GM21381 (cell line): ENCODE results near the gene IBA57.

Experiments used
- ATAC-seq: cut with Tn5 transposase; IDR thresholded peaks from one replicate; pipeline ENCODE4 v1.9.1; 2021; ENCODE audit warnings: mild to moderate bottlenecking, moderate library complexity; ENCODE audit not compliant: unreplicated experiment

The IBA57 gene

DNA sequence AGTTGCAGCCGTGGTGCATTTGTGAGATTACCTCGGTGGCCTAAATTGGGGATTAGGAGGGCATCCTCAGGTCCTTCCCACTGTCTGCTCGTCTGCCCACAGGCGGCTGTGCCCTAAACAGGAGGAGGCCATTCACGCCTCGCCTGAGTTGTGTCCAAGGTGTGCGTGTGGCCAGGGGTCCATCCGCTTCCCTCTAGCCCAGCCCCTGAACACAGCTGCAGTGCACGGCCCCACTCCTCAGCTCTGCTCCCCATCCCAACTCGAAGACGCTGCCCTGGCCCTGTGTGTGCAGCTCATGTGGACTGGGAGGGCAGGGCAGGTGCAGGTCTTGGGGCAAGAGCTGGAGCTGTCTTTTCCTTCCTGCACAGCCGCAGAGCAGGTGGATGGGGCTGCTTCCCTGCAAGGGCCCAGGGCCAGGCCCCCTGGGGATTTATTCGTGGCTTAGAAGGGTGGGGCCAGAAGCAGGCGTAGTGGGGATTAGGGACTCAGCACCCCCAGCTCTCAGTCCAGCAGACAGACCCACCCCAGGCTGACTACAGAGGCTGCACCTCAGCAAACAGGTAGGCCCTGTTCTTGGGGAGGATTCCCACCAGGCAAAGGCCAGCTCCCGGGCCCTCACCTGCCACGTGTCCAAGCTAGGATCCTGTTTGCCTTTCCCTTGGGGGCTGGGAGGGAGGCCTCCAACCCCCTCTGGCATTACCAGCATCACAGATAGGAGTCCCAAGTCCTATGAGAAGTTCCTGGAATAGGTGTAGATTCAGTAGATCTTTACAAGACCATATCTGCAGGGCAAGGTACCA is 21.2 kb upstream of the IBA57 start:
- ATAC-seq: no peak

GRCh38 chr1:228144993-228145343 is 20.6 kb upstream of the IBA57 start:
- no peak for ATAC-seq

- no peak for ATAC-seq
Measured at GRCh38 chr1:228145463-228146416, 19.9 kb upstream of the IBA57 start.

DNA sequence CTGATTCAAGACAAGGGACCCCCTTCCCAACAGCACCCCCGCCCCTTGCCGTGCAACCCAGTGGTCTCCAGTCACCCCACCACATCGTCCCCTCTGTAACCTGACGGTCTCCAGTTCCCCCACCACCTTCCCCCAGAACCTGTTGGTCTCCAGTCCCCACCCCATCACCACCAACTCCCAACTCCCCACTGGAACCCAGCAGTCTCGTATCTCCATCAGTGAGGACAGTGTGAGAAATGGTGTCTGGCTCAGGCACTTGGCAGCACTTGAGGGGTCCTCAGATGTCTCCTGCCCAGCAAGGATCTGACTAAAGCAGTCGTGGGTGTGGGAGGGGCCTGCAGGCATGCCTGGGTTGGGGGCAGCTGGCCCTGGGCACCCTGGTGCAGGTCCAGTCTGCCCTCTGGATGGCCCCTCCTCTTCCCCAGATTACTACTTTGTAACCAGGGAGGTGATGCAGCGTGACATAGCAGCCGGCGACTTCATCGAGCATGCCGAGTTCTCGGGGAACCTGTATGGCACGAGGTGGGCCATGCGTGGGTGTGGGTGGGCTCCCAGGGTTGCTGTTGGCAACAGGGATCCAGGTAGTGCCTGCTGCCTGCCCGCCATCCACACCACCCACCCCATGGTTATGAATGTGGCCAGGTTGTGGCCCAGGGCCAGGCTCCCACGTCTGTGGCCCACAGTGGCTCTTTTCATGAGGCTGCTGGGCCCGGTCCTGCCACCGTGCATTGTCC is 19.0 kb upstream of the IBA57 start:
- no peak for ATAC-seq

- no peak for ATAC-seq
Measured at GRCh38 chr1:228147151-228147693, 18.4 kb upstream of the IBA57 start.

- ATAC-seq: no peak
Measured at GRCh38 chr1:228147768-228148167, 17.8 kb upstream of the IBA57 start.

DNA sequence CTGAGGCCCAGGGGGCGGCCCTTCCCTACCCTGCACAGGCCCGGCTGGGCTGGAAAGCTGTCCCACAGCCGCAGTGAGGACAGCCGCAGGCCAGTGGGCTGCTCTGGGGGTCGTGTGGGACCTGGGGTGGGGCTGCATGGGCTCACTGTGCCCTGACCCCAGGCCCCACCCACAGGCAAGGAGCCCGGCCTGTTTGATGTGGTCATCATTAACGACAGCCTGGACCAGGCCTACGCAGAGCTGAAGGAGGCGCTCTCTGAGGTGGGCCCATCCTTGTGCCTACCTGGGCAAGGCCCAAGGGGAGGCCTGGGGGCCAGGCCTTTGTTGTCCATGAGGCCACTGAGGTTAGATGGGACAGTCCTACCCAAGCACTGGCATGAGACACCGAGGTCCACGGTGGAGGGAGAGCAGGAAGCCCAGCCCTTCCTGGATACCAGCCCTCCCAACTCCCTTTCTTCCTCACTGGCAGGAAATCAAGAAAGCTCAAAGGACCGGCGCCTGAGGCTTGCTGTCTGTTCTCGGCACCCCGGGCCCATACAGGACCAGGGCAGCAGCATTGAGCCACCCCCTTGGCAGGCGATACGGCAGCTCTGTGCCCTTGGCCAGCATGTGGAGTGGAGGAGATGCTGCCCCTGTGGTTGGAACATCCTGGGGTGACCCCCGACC is 17.3 kb upstream of the IBA57 start:
- no peak for ATAC-seq

DNA sequence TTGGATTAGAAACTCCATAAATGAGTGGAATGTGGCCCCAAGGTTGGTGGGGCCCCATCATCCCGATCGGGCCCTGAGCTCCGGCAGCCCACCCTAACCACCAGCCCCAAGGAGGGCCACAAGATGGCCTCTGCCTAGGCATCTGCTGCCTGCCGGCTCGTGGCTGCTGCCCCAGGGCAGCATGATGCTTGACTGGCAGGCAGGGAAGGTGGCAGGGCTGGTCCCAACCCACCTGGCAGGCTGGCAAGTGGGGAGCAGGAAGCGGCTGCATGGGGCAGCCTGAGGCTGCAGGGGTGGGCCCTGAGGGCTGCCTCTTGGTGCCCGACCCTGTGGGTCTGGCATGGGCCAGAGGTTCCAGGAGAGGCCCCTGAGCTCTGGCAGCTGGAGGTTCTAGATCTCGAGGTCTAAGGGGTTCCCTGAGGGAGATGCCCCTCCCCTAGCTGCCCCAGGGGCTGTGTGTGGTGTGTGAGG is 16.6 kb upstream of the IBA57 start:
- no peak for ATAC-seq

GRCh38 chr1:228149406-228150119 is 16.0 kb upstream of the IBA57 start, which contains the start of gene GJC2:
GJC2 (plus strand) TSS chr1:228149930; CDS start chr1:228157759, 7,829 bp downstream.
- ATAC-seq: no peak

- ATAC-seq: no peak
Measured at GRCh38 chr1:228150120-228150460, 15.5 kb upstream of the IBA57 start.

GRCh38 chr1:228150461-228151179 is 15.0 kb upstream of the IBA57 start:
- no peak for ATAC-seq

- no peak for ATAC-seq
Measured at GRCh38 chr1:228151180-228151925, 14.3 kb upstream of the IBA57 start.

DNA sequence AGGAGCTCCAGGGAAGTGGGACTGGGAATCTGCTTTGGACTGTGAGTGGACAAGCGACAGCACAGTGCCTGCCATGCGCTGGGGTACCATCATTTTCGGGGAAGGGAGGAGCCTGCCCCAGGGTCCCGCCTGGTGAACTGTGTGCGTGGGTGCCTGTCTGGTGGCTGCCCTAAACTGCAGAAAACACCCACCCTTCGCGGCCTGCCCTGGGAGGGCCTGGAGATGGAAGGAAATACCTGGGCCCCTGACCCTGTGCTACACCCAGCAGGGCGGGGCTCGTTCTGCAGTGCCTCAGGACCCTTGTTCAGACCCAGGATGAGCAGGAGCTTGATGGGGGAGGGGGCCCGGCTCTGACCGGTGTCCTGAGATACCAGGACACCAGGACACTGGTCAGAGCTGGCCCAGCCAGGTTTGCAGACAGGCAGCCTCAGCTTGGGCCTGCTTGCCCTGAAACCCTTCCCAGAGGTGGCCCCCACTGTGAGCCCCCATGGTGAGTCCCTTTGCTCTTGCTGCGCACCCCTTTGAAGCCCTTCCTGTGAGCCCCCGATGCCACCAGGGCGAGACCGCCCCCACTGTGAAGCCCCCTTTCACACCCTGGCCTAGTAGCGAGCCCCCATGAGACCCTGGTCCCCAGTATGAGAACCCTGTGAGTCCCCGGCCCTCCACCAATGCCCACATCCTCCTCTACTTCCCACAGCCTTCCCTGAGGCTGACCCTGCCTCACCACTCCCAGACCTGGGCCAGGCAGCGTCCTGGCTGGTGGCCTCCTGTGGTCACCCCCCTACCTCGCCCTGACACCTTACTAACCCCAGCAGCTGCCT is 13.3 kb upstream of the IBA57 start:
- no peak for ATAC-seq

DNA sequence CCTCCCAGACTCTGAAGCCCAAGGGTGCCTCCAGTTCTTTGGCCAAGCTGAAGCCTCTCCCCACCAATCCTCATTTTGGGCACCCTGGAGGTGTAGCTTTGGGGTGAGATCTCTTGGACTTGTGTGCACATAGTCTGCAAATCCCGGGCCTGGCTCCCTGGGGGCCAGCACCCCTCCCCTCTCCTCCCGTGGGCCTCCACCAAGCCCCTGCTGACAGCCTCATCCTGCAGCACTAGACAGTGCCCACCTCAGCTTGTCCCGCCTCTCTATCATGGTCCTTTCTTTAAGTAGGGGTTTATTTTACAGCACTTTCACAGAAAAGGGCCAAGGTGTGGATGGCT is 12.7 kb upstream of the IBA57 start:
- no peak for ATAC-seq

DNA sequence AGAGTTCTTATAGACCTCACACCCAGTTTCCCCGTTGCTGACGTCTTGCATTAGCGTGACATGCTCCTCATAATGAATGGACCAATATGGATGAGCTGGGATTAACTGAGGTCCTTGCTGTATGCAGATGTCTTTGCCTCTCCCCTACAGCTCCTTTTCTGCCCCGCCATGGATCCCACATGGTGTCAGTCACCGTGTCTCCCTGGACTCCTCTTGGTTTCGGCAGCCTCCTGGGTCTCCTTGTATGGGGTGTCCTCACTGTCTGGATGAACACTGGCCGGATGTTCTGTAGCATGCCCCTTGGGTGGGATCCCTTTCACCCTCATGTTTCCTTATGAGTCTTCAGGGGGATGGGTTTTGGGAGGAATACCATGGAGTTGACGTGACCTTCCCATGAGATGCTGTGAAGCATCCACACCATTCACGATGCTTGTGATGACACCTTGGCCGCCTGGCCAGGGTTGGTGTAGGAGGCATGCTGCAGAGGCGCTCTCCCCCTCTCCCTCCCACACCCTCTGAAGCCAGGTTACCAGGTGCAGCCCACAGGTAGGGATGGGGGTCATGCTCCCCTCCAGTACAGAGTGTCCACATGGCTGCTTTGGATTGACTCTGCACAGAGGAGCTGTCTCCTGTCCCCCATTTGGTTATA is 11.5 kb upstream of the IBA57 start:
- ATAC-seq: no peak

DNA sequence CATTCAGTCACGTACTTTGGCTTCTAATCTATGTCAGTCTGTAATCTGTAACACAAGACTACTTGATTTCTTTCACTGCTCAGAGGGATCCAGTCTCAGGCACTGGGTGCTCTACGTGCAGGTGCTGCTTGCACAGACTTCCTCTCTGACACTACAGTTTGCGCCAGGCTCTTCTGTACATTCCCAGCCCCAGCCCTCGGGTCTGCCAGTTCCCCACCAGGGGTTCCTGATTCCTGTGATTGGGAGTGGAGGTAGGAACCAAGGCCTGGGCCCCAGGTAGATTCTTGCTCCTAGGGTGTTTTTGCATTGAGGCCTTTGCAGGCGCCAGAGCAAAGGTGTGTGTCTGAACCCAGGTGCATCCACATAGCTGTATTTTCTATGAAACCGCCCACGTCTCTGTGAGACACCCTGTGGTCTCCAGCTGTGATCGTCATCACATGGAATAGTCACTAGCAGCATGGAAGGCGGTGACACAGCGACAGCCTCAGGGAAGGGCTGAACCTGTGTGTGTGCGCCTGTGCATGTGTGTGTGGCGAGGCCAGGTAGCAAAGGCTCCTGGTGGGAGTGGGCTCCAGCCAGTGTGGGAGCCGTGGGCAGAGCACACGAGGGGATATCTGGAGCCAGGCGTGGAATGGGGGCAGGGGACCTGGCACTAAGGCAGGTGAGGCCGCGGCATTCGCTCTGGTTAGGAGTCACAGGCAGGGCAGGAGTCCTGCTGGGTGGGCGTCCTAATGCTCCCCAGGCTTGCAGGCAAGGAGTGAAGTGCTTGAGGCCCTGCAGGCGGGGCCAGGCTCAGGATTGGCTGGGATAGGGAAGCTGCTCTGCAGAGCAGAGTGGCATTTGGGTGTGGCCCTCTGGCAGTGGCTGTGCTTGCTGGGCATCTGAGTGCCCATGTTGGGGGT is 10.7 kb upstream of the IBA57 start:
- no peak for ATAC-seq
